Stimulated activated CD4-positive, alpha-beta T cell treated with anti-CD3 and anti-CD28 coated beads, Interleukin-12 subunit alpha, Interleukin-12 subunit beta, amount 100 ng/mL, for 4 hours (primary cell): ENCODE results near the gene QRSL1.
"Not testable (repeated sequence)": the region's sequence is repeated elsewhere in the genome, so short reads cannot be mapped to it uniquely, and the experiment has no call there.

Source experiments
- DNase-seq: peaks from one replicate; pipeline ENCODE4 v3.0.0-alpha.2; 2020

QRSL1 gene

GRCh38 chr6:106629103-106629858 is at the start of gene QRSL1, which contains the start of gene RTN4IP1:
Gene QRSL1 (plus strand): TSS chr6:106629578. CDS start chr6:106629682, 104 bp downstream.
Gene RTN4IP1 (minus strand): TSS chr6:106629498. CDS start chr6:106629021, 477 bp downstream.
- DNase-seq = peak; percentile 72

- DNase-seq = no peak
Measured at GRCh38 chr6:106581468-106581867, 47.9 kb upstream of the QRSL1 start.

- no peak for DNase-seq
Measured at GRCh38 chr6:106586815-106587415, 42.5 kb upstream of the QRSL1 start.

GRCh38 chr6:106588937-106589336 is 40.4 kb upstream of the QRSL1 start:
- not testable (repeated sequence) for DNase-seq

GRCh38 chr6:106591111-106591825 is 38.1 kb upstream of the QRSL1 start:
- DNase-seq = no peak

GRCh38 chr6:106599440-106599839 is 29.9 kb upstream of the QRSL1 start:
- DNase-seq = no peak

- DNase-seq = no peak
Measured at GRCh38 chr6:106600329-106600728, 29.0 kb upstream of the QRSL1 start.

- no peak for DNase-seq
Measured at GRCh38 chr6:106608080-106608668, 21.2 kb upstream of the QRSL1 start.

- no peak for DNase-seq
Measured at GRCh38 chr6:106609699-106610098, 19.7 kb upstream of the QRSL1 start.

GRCh38 chr6:106611030-106611429 is 18.3 kb upstream of the QRSL1 start:
- no peak for DNase-seq

- DNase-seq = no peak
Measured at GRCh38 chr6:106612671-106613416, 16.5 kb upstream of the QRSL1 start.

GRCh38 chr6:106613590-106613989 is 15.8 kb upstream of the QRSL1 start:
- no peak for DNase-seq

- DNase-seq = no peak
Measured at GRCh38 chr6:106614166-106614565, 15.2 kb upstream of the QRSL1 start.

GRCh38 chr6:106614592-106615257 is 14.7 kb upstream of the QRSL1 start:
- DNase-seq = no peak

GRCh38 chr6:106617302-106617701 is 12.1 kb upstream of the QRSL1 start:
- no peak for DNase-seq

GRCh38 chr6:106617857-106618256 is 11.5 kb upstream of the QRSL1 start:
- DNase-seq = no peak

- no peak for DNase-seq
Measured at GRCh38 chr6:106618324-106618723, 11.1 kb upstream of the QRSL1 start.

GRCh38 chr6:106619223-106619622 is 10.2 kb upstream of the QRSL1 start:
- no peak for DNase-seq

- no peak for DNase-seq
Measured at GRCh38 chr6:106620931-106621672, 8.3 kb upstream of the QRSL1 start.

- no peak for DNase-seq
Measured at GRCh38 chr6:106622412-106622811, 7.0 kb upstream of the QRSL1 start.

- no peak for DNase-seq
Measured at GRCh38 chr6:106623039-106623438, 6.3 kb upstream of the QRSL1 start.
